BJ (cell line): Measurements from ENCODE around the gene ZNF746. TPM values are rescaled to one million over a fixed set of nuclear protein-coding genes. Genes with fewer than 3 reads are reported as not detected.

Experiments used
- CTCF ChIA-PET: fragments of 350-600 bp; formaldehyde crosslinking; extraction: SDS; loops from one replicate; lab custom pipeline; 2021; ENCODE audit warnings: antibody characterized with exemption, inconsistent platforms; lab: Yijun Ruan, JAX
- POLR2A ChIA-PET: fragments of 300-600 bp; sonication (Branson Sonifier 250); formaldehyde crosslinking; extraction: SDS; loops from one replicate; lab custom pipeline; 2021; ENCODE audit warnings: antibody characterized with exemption; lab: Charles Lee
- DNase-seq: peaks from one replicate; pipeline ENCODE4 v3.0.0-alpha.2; 2011; ENCODE audit warnings: low read depth
- H3K27me3 ChIP-seq: 2 replicates; pipeline ENCODE4 v1.6.0; 2011; ENCODE audit warnings: low read length; ENCODE audit not compliant: control insufficient read depth, insufficient read depth
- H3K36me3 ChIP-seq: 2 replicates; pipeline ENCODE4 v1.5.1; 2011; ENCODE audit warnings: low read length; ENCODE audit not compliant: control insufficient read depth, insufficient read depth
- H3K4me3 ChIP-seq: 2 replicates; pipeline ENCODE4 v1.5.1; 2011; ENCODE audit warnings: low read depth, mild to moderate bottlenecking, control low read depth, low read length
- CTCF ChIP-seq: IDR thresholded peaks from 2 replicates; pipeline ENCODE4 v1.5.1; 2011; ENCODE audit warnings: low read depth, mild to moderate bottlenecking, control low read depth, inconsistent platforms, low read length, moderate library complexity; ENCODE audit not compliant: insufficient read depth
- polyA minus RNA-seq: library from RNA; depleted of rRNA, polyadenylated mRNA; stranded (reverse); fragments of >200 nt; gene quantifications from 2 replicates; pipeline ENCODE4 v1.2.3, GENCODE V29; 2011; rRNA and poly(A)+ RNA removed
- polyA plus RNA-seq: library from polyadenylated mRNA; depleted of rRNA; stranded (reverse); fragments of >200 nt; gene quantifications from 2 replicates; pipeline ENCODE4 v1.2.3, GENCODE V29; 2011; rRNA removed

Gene ZNF746
- polyA plus RNA-seq (4.4 and 5.4 TPM in 2 replicates), polyA minus RNA-seq (8.7 and 11.8 TPM in 2 replicates)

DNA sequence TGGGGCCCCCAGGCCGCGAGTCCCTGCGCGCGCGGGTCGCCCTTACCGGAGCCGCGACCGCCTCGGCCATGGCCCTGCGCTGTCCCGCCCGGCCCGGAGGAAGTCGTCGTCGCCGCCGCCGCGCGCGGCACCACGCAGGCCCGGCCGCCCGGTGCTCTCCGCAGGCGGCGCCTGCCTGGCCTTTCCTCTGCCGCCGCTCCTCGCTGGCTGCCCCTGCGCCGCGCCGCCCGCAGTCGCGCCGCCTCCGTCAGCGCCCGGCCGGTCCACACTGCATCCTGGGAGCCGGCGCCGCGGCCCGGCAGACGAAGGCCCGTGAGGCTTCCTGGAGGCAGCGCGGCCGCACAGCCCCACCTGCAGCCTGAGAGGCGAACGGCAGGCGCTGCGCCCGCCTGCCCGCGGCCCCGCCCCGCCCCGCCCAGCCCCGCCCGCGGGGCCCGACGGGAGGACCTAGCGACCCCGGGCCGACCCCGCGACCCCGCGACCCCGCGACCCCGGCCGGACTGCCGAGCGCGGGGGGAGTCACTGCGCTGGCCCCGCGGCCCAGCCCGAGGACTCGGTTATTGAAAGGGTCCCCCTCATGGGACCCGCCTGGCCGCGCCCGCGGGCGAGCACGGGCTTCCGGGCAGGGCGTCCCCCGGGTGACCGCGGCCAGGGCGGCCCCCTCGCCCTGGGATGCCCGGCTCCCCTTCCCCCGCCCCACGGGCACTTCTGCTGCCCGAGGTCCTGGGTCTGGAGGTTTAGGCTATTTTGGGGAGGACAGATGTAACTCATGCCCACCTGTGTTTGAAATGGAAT is at the start of gene ZNF746:
TSS of gene ZNF746 (minus strand) at position 343 of the 795 bp plus-strand sequence. CDS start at position 70, 273 bp downstream.
- CTCF ChIA-PET: no interaction called here
- peaks cover 10% of the 10 kb centered on the region for H3K36me3 ChIP-seq
- peak within 1 kb of the TSS; percentile 61 for H3K4me3 ChIP-seq
- DNase-seq: no peak
- peaks cover 6% of the 10 kb centered on the region for H3K27me3 ChIP-seq
- TF ChIP-seq CTCF: peak; percentile 46
- POLR2A ChIA-PET: no interaction called here

- Histone ChIP-seq H3K36me3 (peaks cover 26% of the 10 kb centered on the region), H3K4me3 (no peak overlapping the region), H3K27me3 (no peaks in the 10 kb centered on the region)
- ChIA-PET POLR2A (no interaction called here), CTCF (no interaction called here)
- TF ChIP-seq CTCF: no peak
- DNase-seq: no peak
Measured at GRCh38 chr7:149547126-149547525, 49.5 kb upstream of the ZNF746 start.

GRCh38 chr7:149546331-149546730 is 48.7 kb upstream of the ZNF746 start:
- ChIA-PET POLR2A (no interaction called here), CTCF (no interaction called here)
- Histone ChIP-seq H3K4me3 (no peak overlapping the region), H3K36me3 (peaks cover 26% of the 10 kb centered on the region), H3K27me3 (no peaks in the 10 kb centered on the region)
- TF ChIP-seq CTCF: no peak
- DNase-seq: no peak

DNA sequence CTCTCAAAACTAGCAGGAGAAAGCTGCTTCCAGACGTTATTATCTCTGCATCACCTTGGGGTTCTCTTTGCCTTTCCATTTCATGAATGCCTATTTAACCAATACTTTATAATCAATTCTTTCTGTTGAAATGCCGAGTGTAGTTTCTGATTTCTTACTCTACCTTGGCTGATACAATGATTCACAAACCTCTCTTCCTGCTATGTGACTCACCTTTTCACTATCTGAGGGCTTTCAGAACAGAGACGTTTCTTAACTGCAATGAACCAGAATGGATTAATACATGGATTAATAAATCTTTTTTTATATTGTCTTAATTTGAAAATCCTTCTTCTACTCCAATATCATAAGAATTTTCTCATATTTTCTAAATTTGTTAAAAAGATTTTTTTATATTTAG is 46.4 kb upstream of the ZNF746 start:
- Histone ChIP-seq H3K36me3 (peaks cover 17% of the 10 kb centered on the region), H3K27me3 (no peaks in the 10 kb centered on the region), H3K4me3 (no peak overlapping the region)
- DNase-seq: no peak
- ChIA-PET POLR2A (no interaction called here), CTCF (no interaction called here)
- no peak for TF ChIP-seq CTCF

- no peaks in the 10 kb centered on the region for H3K36me3 ChIP-seq
- CTCF ChIA-PET: interaction anchor here (0.6 to 1.0 kb wide), 2 partner anchors 210 to 992 kb away, joined by 3 read pairs; no protein-coding TSS in a partner anchor
- DNase-seq: no peak
- POLR2A ChIA-PET: no interaction called here
- no peak overlapping the region for H3K4me3 ChIP-seq
- TF ChIP-seq CTCF: no peak
- no peaks in the 10 kb centered on the region for H3K27me3 ChIP-seq
Measured at GRCh38 chr7:149532654-149533053, 35.0 kb upstream of the ZNF746 start.
